GM12872 (cell line): ENCODE measurements around the gene SRGAP1.

ENCODE experiments used
- TF ChIP-seq, protein P1 (sequence below): IDR thresholded peaks from 3 replicates; pipeline ENCODE4 v1.5.1; 2011; ENCODE audit warnings: low read depth, mild to moderate bottlenecking, low read length, moderate library complexity; ENCODE audit not compliant: insufficient read depth

SRGAP1 gene

DNA sequence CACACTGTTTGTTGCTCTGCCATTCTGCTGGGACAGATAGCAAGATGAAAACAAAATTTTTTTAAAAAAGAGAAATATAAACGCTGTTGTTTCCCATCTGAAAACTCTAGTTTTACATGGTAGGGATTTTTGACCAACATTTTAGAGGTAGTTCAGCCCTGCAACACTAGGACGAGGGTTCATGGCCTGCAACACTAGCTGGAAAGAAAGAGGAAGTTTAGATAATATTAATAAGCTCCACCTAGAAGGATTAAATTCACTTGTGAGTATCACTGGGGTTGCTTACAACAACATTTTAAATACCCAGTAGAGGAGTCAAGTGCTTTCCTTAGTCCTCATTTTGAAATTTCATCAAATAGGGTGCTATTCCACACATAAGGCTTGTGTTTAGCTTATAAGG lies 68.2 kb downstream of the SRGAP1 start:
- TF ChIP-seq, protein P1, sequence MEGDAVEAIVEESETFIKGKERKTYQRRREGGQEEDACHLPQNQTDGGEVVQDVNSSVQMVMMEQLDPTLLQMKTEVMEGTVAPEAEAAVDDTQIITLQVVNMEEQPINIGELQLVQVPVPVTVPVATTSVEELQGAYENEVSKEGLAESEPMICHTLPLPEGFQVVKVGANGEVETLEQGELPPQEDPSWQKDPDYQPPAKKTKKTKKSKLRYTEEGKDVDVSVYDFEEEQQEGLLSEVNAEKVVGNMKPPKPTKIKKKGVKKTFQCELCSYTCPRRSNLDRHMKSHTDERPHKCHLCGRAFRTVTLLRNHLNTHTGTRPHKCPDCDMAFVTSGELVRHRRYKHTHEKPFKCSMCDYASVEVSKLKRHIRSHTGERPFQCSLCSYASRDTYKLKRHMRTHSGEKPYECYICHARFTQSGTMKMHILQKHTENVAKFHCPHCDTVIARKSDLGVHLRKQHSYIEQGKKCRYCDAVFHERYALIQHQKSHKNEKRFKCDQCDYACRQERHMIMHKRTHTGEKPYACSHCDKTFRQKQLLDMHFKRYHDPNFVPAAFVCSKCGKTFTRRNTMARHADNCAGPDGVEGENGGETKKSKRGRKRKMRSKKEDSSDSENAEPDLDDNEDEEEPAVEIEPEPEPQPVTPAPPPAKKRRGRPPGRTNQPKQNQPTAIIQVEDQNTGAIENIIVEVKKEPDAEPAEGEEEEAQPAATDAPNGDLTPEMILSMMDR, result no peak

DNA sequence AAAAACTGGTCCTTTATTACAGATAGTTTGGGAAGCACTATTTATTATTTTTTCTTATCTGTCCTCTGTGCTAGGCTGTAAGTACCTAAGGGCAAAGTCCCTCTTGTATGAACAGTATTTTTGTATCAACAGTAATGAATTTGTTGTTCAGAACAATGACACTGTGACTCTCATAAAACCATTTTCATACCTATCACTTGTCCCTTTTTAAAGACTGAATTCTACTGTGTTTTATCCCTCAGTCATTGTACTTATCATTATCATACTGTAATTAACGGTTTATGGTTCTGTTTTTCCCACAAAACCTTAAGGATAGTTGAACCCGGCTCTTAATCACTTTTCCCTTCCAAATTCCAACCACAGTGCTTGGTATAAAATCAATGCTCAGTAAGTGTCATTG lies 69.4 kb downstream of the SRGAP1 start:
- TF ChIP-seq, protein P1, result no peak

DNA sequence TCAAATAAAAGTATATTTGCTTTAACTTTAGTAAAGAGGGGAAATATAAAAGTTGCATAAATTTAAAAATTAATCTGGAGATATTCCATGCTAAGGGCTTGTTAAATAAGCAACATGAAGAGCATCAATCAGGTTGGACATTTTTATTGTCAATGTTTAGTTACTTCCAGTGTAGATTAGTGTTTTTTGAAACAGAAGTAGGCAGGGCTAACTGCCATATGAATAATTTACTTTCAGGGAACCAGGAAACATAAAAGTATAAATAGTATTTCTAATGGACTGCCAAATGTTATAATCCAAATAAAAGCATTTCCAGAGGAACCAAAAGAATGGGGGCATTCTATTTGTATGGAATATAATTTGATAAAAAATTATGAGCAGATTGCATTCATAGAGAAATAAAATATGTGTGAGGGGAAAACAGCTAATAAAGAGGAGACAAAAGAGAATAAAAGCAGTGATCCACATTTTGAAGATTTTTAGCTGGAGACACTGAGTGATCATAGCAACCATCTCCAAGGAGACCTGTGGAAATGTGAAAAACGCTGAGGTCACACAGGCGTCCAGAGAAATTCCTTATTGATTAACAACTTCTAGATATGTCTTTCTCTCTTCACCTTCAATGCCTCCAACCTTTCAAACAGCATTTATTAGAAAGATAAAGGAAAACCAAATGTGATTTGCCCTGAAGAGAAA lies 70.8 kb downstream of the SRGAP1 start:
- TF ChIP-seq, protein P1, result no peak

DNA sequence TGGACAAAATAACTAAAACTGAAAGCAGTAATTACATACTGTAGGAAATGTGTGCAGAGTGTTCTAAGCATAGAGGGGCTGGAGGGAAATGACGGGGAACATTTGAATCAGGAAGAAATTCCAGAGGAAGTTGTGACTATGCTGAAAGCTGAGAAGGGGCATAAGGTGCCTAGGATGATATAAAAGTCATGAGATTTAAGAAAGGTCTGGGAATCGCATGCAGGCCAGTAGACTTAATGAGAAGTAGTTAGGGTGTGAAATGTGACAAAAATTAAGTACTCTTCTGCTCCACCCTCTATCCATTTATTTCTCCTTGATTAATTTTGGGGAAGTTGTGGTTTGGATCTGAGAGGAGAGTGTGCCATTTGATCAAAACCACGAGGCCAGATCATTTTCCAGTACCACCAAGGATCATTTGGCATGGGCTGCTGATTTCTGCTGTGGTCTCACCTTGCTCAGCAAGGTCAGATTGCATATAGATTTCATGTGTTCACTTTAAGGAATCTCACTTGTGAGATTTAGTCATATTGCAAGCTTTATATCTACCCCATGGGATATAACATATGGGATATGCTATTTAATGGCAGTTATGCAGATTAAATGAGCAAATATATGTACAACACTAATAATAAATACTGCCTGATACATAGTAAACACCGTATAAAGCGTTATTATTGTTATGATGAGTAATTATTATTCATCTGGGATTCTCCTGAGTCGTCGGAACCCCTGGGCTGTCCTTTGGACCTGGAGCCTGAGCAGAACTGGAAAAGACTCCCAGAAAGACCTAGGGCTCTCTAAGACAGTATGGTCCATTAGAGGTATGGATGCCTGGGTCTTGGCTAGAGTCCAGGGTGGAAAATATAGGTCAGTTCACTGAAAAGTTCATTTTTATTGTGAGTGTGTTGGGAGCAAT lies 72.3 kb downstream of the SRGAP1 start:
- TF ChIP-seq, protein P1, result no peak

DNA sequence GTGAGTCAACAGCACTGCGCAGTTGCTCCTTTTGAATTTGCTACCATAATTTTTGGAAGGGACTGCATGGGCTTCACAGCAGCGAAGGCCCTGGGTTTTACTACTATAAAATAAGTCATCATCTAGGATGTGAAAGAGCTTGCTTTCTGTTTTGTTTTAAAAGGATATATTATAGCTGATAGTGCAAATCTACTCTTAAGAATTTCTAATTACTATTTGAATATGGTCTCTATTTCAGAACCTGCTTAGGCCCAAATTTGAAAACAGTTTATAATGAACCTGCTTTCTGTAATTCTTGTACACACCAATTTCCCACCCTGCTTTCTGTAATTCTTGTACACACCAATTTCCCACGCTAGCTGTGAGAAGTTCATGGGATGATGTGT lies 73.0 kb downstream of the SRGAP1 start:
- TF ChIP-seq, protein P1, result no peak

DNA sequence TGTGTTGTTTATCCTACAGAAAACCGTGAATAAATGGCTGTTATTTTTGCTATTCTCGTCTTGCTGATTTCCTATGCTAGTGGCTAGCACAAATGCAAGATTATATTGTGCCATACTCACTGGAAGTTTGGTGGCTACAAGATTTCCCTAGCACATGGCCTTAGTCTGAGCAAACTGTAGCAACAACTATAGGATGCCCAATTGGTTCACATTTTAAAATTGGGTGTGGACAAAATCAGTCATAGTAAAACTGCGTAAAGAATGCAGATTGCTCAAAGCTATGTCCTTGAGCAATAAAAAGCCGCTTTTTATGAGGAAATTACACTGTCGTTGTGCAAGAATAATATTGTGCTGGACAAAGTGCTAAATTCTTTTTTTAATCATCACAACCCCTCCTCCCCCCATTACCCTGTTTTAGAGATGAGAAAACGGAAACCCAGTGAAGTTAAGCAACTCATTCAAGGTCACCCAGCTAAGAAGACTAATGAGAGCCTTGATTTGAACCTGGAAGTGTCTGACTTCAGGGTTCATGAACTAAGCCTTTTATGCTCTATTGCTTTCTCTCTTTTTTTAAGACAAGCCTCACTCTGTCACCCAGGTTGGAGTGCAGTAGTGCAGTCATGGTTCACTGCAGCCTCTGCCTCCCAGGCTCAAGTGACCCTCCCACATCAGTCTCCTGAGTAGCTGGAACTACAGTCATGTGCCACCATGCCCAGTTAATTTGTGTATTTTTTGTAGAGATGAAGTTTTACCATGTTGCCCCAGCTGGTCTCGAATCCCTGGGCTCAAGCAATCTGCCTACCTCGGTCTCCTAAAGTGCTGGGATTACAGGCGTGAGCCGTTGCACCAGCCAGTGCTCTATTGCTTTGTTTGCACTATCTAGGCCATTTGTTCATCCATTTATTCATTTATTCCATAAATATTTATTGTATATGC lies 73.6 kb downstream of the SRGAP1 start:
- TF ChIP-seq, protein P1, result no peak

DNA sequence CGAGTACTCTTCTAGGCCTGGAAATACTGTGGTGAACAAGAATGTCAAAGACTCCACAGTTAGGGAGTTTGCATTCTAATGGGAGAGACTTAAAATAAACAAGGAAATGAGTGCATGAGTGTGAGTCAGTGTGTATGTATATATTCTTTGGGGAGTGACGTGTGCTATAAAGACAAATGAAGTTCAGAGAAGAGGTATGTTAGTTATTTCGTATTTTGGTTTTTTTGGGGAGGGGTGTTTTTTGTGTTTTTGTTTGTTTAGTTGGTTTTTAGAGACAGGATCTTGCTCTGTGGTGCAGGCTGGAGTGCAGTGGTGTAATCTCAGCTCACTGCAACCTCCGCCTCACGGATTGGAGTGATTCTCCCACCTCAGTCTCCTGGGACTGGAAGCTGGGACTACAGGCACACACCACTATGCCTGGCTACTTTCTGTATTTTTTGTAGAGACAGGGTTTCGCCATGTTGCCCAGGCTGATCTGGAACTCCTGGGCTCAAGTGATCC lies 74.3 kb downstream of the SRGAP1 start:
- TF ChIP-seq, protein P1, result no peak
